ENCODE results near the gene TCF3. TPM values are rescaled to one million over a fixed set of nuclear protein-coding genes. Genes with fewer than 3 reads are reported as not detected.

The TCF3 gene
- polyA plus RNA-seq, 1 donor from 2014 or later = 31.7 TPM

DNA sequence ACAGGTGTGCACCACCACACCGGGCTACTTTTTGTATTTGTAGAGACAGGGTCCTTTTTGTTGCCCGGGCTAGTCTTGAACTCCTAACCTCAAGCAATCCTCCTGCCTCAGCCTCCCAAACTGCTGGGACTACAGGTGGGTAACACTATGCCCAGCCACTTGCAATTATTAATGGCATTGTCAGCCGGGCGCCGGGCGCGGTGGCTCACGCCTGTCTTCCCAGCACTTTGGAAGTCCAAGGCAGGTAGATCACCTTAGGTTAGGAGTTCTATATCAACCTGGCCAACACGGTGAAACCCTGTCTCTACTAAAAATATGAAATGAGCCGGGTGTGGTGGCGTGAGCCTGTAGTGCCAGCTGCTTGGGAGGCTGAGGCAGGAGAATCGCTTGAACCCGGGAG, 81.6 kb downstream of the TCF3 start:
- no peak for TF ChIP-seq RAD21 (conservative IDR thresholded peaks at IDR 0.05)
- TF ChIP-seq POLR2AphosphoS5 (IDR thresholded peaks at IDR 0.05) = no peak
- TF ChIP-seq, protein P1, sequence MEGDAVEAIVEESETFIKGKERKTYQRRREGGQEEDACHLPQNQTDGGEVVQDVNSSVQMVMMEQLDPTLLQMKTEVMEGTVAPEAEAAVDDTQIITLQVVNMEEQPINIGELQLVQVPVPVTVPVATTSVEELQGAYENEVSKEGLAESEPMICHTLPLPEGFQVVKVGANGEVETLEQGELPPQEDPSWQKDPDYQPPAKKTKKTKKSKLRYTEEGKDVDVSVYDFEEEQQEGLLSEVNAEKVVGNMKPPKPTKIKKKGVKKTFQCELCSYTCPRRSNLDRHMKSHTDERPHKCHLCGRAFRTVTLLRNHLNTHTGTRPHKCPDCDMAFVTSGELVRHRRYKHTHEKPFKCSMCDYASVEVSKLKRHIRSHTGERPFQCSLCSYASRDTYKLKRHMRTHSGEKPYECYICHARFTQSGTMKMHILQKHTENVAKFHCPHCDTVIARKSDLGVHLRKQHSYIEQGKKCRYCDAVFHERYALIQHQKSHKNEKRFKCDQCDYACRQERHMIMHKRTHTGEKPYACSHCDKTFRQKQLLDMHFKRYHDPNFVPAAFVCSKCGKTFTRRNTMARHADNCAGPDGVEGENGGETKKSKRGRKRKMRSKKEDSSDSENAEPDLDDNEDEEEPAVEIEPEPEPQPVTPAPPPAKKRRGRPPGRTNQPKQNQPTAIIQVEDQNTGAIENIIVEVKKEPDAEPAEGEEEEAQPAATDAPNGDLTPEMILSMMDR (IDR thresholded peaks at IDR 0.05; ENCODE audit: poor library complexity, severe bottlenecking) = no peak
- TF ChIP-seq TAF1 (IDR thresholded peaks at IDR 0.05; ENCODE audit: low read depth) = no peak
- TF ChIP-seq SMC3 (conservative IDR thresholded peaks at IDR 0.05; ENCODE audit: poor library complexity) = no peak
- TF ChIP-seq MXI1 (conservative IDR thresholded peaks at IDR 0.05; ENCODE audit: poor library complexity, severe bottlenecking) = no peak
- TF ChIP-seq, protein P2, sequence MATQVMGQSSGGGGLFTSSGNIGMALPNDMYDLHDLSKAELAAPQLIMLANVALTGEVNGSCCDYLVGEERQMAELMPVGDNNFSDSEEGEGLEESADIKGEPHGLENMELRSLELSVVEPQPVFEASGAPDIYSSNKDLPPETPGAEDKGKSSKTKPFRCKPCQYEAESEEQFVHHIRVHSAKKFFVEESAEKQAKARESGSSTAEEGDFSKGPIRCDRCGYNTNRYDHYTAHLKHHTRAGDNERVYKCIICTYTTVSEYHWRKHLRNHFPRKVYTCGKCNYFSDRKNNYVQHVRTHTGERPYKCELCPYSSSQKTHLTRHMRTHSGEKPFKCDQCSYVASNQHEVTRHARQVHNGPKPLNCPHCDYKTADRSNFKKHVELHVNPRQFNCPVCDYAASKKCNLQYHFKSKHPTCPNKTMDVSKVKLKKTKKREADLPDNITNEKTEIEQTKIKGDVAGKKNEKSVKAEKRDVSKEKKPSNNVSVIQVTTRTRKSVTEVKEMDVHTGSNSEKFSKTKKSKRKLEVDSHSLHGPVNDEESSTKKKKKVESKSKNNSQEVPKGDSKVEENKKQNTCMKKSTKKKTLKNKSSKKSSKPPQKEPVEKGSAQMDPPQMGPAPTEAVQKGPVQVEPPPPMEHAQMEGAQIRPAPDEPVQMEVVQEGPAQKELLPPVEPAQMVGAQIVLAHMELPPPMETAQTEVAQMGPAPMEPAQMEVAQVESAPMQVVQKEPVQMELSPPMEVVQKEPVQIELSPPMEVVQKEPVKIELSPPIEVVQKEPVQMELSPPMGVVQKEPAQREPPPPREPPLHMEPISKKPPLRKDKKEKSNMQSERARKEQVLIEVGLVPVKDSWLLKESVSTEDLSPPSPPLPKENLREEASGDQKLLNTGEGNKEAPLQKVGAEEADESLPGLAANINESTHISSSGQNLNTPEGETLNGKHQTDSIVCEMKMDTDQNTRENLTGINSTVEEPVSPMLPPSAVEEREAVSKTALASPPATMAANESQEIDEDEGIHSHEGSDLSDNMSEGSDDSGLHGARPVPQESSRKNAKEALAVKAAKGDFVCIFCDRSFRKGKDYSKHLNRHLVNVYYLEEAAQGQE (IDR thresholded peaks at IDR 0.05; ENCODE audit: borderline replicate concordance) = no peak
- no peak for TF ChIP-seq EP300 (conservative IDR thresholded peaks at IDR 0.05; ENCODE audit: poor library complexity, severe bottlenecking)
- TF ChIP-seq EZH2 (IDR thresholded peaks at IDR 0.05; ENCODE audit: borderline replicate concordance, insufficient read depth, low read length, poor library complexity, severe bottlenecking) = no peak

DNA sequence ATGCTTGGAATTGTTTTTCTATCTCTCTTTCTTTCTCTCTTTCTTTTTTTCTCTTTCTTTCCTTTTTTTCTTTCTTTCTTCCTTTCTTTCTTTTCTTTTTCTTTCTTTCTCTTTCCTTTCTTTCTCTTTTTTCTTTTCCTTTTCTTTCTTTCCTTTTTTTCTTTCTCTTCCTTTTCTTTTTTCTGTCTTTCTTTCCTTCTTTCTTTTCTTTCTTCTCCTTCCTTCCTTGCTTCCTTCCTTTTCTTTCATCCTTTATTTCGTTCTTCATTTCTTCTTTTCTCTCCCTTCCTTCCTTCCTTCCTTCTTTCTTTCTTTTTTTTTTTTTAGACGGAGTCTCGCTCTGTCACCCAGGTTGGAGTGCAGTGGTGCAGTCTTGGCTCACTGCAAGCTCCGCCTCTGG, 82.4 kb downstream of the TCF3 start:
- TF ChIP-seq TAF1 (IDR thresholded peaks at IDR 0.05; ENCODE audit: low read depth) = no peak
- TF ChIP-seq POLR2AphosphoS5 (IDR thresholded peaks at IDR 0.05) = no peak
- no peak for TF ChIP-seq SMC3 (conservative IDR thresholded peaks at IDR 0.05; ENCODE audit: poor library complexity)
- TF ChIP-seq EP300 (conservative IDR thresholded peaks at IDR 0.05; ENCODE audit: poor library complexity, severe bottlenecking) = no peak
- TF ChIP-seq MXI1 (conservative IDR thresholded peaks at IDR 0.05; ENCODE audit: poor library complexity, severe bottlenecking) = no peak
- no peak for TF ChIP-seq RAD21 (conservative IDR thresholded peaks at IDR 0.05)
- no peak overlapping the region for H3K4me2 ChIP-seq (ENCODE audit: low read length)

More for the DNA sequence above, 81.6 kb downstream of the TCF3 start:
- H3K9ac ChIP-seq (ENCODE audit: low read length) = no peak overlapping the region
- H3K79me2 ChIP-seq (replicated peaks; ENCODE audit: insufficient read depth, low read length) = peaks cover 19% of the 10 kb centered on the region
- no peak overlapping the region for H3K4me3 ChIP-seq (ENCODE audit: low read length)
- H3F3A ChIP-seq (ENCODE audit: insufficient read depth, low read length, poor library complexity, severe bottlenecking) = no peaks in the 10 kb centered on the region
- no peak overlapping the region for H2AFZ ChIP-seq (ENCODE audit: low read depth, low read length)
- no peaks in the 10 kb centered on the region for H3K9me2 ChIP-seq (ENCODE audit: insufficient read depth, low read length)
- H3K27me3 ChIP-seq (ENCODE audit: insufficient read depth, low read depth, low read length) = no peaks in the 10 kb centered on the region
- no peak overlapping the region for H3K4me2 ChIP-seq (ENCODE audit: low read length)
- H4K20me1 ChIP-seq (ENCODE audit: insufficient read depth) = no peaks in the 10 kb centered on the region
- no peaks in the 10 kb centered on the region for H3K9me3 ChIP-seq (ENCODE audit: low read length)
- no peaks in the 10 kb centered on the region for H3K36me3 ChIP-seq (ENCODE audit: insufficient read depth, low read length)
- H3K27ac ChIP-seq (ENCODE audit: low read length) = no peak overlapping the region

More for the DNA sequence above, 82.4 kb downstream of the TCF3 start:
- Histone ChIP-seq H3K4me3 (ENCODE audit: low read length) (no peak overlapping the region), H3K9me3 (ENCODE audit: low read length) (no peaks in the 10 kb centered on the region), H3K9me2 (ENCODE audit: insufficient read depth, low read length) (no peaks in the 10 kb centered on the region), H3K27me3 (ENCODE audit: insufficient read depth, low read depth, low read length) (no peaks in the 10 kb centered on the region), H3K79me2 (replicated peaks; ENCODE audit: insufficient read depth, low read length) (peaks cover 28% of the 10 kb centered on the region), H3K9ac (ENCODE audit: low read length) (no peak overlapping the region), H3F3A (ENCODE audit: insufficient read depth, low read length, poor library complexity, severe bottlenecking) (no peaks in the 10 kb centered on the region), H4K20me1 (ENCODE audit: insufficient read depth) (peaks cover under 1% of the 10 kb centered on the region), H2AFZ (ENCODE audit: low read depth, low read length) (no peak overlapping the region), H3K27ac (ENCODE audit: low read length) (no peak overlapping the region), H3K36me3 (ENCODE audit: insufficient read depth, low read length) (no peaks in the 10 kb centered on the region)
